Measurements from ENCODE around the gene IFT43. TPM values are rescaled to one million over a fixed set of nuclear protein-coding genes. Genes with fewer than 3 reads are reported as not detected.

The IFT43 gene
- total RNA-seq, 2 experiments from 2014 or later = 9.8 to 10.8 TPM

GRCh38 chr14:75969891-75970290, 15.7 kb upstream of the IFT43 start:
- H3K9me3 Mint-ChIP-seq = no peaks in the 10 kb centered on the region
- no peak overlapping the region for H3K27ac Mint-ChIP-seq
- intact Hi-C loops (cut with micrococcal nuclease) = no loop called here
- no peak for DNase-seq
- no peaks in the 10 kb centered on the region for H3K4me1 Mint-ChIP-seq (ENCODE audit: low read depth)
- CTCF ChIA-PET = no interaction called here
- no peaks in the 10 kb centered on the region for H3K27me3 Mint-ChIP-seq (ENCODE audit: low read depth)
- no peak overlapping the region for H3K4me3 Mint-ChIP-seq
- peaks cover 2% of the 10 kb centered on the region for H3K36me3 Mint-ChIP-seq (ENCODE audit: low read depth)

DNA sequence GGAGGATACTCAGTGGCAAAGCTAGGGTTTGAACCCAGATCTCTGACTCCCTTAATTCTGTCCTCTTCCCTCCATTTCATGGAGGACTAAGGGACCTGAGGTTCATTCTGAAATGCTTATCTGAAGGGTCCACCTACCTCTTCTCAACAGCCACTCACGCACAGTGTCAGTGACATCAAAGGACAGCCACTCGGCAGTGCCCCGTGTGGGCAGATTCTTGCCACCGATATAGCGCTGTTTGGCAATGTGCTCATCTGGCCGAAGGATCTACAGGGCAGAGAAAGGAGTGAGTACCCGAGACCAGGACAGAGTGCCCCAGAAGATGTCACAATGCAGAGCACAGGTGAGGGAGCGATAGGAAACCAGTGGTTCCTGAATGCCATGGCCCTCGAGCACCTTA, 14.6 kb upstream of the IFT43 start:
- DNase-seq = no peak
- Mint-ChIP-seq H3K4me1 (ENCODE audit: low read depth) (no peaks in the 10 kb centered on the region), H3K36me3 (ENCODE audit: low read depth) (peaks cover 2% of the 10 kb centered on the region), H3K9me3 (no peaks in the 10 kb centered on the region), H3K27me3 (ENCODE audit: low read depth) (no peaks in the 10 kb centered on the region), H3K27ac (no peak overlapping the region), H3K4me3 (no peak overlapping the region)
- intact Hi-C loops (cut with micrococcal nuclease) = no loop called here
- CTCF ChIA-PET = no interaction called here

- CTCF ChIA-PET = no interaction called here
- Mint-ChIP-seq H3K4me3 (no peak overlapping the region), H3K4me1 (ENCODE audit: low read depth) (no peaks in the 10 kb centered on the region), H3K9me3 (no peaks in the 10 kb centered on the region), H3K36me3 (ENCODE audit: low read depth) (peaks cover 2% of the 10 kb centered on the region), H3K27ac (no peak overlapping the region), H3K27me3 (ENCODE audit: low read depth) (no peaks in the 10 kb centered on the region)
- intact Hi-C loops (cut with micrococcal nuclease) = no loop called here
- no peak for DNase-seq
Measured at GRCh38 chr14:75971509-75971908, 14.1 kb upstream of the IFT43 start.

DNA sequence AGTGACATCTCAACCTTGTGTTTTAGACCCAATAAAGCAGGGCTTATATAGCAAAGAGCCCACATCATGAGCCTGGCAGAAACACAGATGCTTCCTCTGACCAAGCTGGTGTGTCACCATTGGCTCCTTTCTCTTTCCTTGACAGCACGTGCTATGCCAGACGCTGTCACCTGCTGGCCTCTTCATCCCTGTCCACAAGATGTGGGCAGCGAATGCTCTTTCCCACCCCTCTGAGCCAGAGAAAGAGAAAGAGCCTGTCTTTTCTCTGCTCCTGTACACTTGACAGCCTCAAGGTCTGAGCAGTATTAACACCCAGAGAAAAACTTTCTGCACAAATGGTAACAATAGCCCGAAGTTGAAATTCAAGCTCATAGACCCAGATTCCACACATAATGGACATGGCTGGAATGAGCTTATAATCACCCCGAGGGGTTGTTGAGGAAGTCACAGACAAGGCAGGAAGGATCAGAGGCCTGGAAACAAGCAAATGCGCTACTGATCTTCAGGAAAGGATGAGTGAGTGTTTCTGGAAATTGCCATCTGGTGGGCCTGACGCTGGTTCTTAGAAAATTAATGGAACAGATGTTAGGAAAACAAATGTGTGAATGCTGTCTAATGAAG, 12.7 kb upstream of the IFT43 start:
- Mint-ChIP-seq H3K27me3 (ENCODE audit: low read depth) (no peaks in the 10 kb centered on the region), H3K4me1 (ENCODE audit: low read depth) (no peaks in the 10 kb centered on the region), H3K4me3 (no peak overlapping the region), H3K36me3 (ENCODE audit: low read depth) (peaks cover 2% of the 10 kb centered on the region), H3K9me3 (no peaks in the 10 kb centered on the region), H3K27ac (no peak overlapping the region)
- CTCF ChIA-PET = interaction anchor here (1.1 to 2.0 kb wide), 3 partner anchors 10 to 264 kb away, joined by 4 to 6 read pairs (median 4); partner anchors contain the start of gene IFT43
- DNase-seq = no peak
- intact Hi-C loops (cut with micrococcal nuclease) = no loop called here

DNA sequence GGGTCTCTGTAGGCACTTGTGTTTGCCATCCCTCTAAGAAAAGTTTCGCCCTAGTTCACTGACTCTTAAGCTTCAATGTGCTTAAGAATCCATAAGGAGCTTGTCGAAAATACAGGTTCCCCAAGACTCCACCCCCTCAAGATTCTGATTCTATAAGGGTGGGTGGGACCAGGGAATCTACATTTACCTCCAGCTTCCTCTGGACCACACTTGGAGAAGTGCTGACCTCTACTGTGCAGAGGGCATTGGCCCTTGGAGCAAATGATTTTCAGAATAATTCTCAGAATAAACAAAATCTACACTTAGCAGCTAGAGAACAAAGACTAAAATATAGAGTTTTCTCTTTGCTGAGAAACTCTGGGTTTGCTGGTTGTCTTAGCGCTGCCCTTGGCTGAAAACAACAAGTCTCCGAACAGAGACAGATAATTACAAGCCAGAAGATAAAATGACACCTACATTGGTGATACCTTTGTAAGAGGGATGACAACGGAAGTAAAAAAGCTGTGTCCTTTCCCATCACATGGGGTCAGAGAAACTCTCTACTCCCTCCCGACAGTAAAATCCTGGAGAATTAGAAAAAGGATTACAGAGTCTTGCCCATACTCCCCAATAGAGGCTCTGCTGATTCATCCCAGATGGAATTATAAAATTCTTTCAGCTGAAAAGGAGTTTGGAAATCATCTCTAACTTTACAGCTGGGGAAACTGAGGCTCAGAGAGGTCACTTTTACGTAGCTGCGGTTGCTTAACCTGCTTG, 8.6 kb upstream of the IFT43 start:
- intact Hi-C loops (cut with micrococcal nuclease) = no loop called here
- Mint-ChIP-seq H3K27me3 (ENCODE audit: low read depth) (no peaks in the 10 kb centered on the region), H3K4me3 (no peak overlapping the region), H3K36me3 (ENCODE audit: low read depth) (no peaks in the 10 kb centered on the region), H3K9me3 (no peaks in the 10 kb centered on the region), H3K27ac (no peak overlapping the region), H3K4me1 (ENCODE audit: low read depth) (peaks cover 31% of the 10 kb centered on the region)
- CTCF ChIA-PET = interaction anchor here (0.7 to 13.8 kb wide), 3 partner anchors 68 to 153 kb away, joined by 3 to 131 read pairs (median 3); no protein-coding TSS in a partner anchor
- DNase-seq = no peak

DNA sequence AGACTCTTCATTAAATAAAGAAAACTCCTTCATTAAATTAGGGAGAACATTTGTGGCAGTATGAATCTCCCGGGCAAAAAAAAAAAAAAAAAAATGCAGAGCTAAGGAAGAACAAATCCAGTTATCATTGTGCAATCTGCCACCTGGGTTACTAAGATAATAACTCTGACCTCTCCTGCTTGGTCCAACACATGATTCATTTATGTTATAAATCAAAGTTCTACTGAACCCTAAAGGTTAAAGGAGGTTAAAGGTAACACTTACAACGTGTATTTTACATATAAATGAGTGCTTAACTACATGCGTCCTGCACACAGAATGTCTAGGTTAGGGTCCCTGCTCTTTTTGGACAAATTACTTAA, 8.0 kb upstream of the IFT43 start:
- Mint-ChIP-seq H3K9me3 (no peaks in the 10 kb centered on the region), H3K4me3 (no peak overlapping the region), H3K36me3 (ENCODE audit: low read depth) (no peaks in the 10 kb centered on the region), H3K27me3 (ENCODE audit: low read depth) (no peaks in the 10 kb centered on the region), H3K4me1 (ENCODE audit: low read depth) (peaks cover 31% of the 10 kb centered on the region), H3K27ac (no peak overlapping the region)
- intact Hi-C loops (cut with micrococcal nuclease) = no loop called here
- no peak for DNase-seq
- CTCF ChIA-PET = interaction anchor here (0.7 to 13.8 kb wide), 3 partner anchors 69 to 268 kb away, joined by 3 to 131 read pairs (median 73); no protein-coding TSS in a partner anchor

DNA sequence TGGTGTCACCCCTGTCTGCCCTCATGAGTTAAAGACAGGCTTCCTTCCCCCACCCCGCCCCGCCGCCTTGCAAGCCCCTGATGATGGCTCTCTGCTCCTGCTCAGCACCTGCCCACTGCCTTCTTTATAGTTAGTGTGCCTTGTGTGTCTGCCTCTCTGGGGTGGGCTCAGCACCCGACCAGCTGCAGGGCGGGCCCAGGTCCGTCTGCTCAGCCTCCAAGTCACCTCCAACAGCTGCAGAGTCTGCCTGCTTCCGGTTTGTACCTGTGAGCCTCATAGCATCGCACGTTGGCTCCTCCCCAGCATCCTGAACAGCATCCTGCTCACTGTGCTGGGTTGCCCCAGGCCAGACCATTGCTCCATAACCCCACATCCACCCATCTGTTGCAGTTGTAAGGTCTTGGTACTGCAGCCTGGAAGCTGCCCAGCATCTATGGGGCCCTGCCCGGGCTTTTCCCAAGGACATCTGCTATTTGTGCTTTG, 7.3 kb upstream of the IFT43 start:
- Mint-ChIP-seq H3K9me3 (no peaks in the 10 kb centered on the region), H3K27ac (no peak overlapping the region), H3K4me3 (no peak overlapping the region), H3K36me3 (ENCODE audit: low read depth) (no peaks in the 10 kb centered on the region), H3K27me3 (ENCODE audit: low read depth) (no peaks in the 10 kb centered on the region), H3K4me1 (ENCODE audit: low read depth) (peaks cover 33% of the 10 kb centered on the region)
- intact Hi-C loops (cut with micrococcal nuclease) = no loop called here
- DNase-seq = peak; percentile 43
- CTCF ChIA-PET = interaction anchor here (0.7 to 13.8 kb wide), 6 partner anchors 18 to 277 kb away, joined by 3 to 131 read pairs (median 4); no protein-coding TSS in a partner anchor

DNA sequence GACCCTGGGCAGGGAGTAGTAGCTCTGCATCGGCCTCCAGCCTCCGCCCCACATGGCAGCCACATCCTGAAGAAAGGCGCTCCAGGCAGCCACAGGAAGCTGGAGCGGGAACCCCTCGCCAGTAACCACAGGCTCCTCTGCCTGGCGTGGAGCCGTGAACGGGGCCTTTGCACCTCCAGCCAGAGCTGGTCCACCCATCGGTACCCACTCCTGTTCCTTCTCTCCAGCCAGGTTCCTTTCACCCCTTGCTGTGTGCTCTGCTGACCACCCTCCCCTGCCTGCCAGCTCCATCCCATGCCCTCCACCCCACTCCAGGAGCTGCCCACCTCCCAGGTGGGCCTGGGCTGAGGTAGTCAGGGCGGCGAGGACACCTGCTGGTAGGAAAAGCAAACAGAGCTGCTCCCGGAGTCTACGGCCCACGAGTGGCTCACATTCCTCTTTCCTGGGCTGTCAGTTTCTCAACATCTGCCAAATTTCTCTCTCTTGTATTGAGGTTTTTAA, 6.4 kb upstream of the IFT43 start:
- intact Hi-C loops (cut with micrococcal nuclease) = no loop called here
- CTCF ChIA-PET = interaction anchor here (0.5 to 13.8 kb wide), 11 partner anchors 12 to 278 kb away, joined by 3 to 131 read pairs (median 3); no protein-coding TSS in a partner anchor
- Mint-ChIP-seq H3K4me1 (ENCODE audit: low read depth) (peaks cover 33% of the 10 kb centered on the region), H3K4me3 (no peak overlapping the region), H3K27me3 (ENCODE audit: low read depth) (no peaks in the 10 kb centered on the region), H3K9me3 (no peaks in the 10 kb centered on the region), H3K27ac (peak overlapping the region; percentile 44), H3K36me3 (ENCODE audit: low read depth) (no peaks in the 10 kb centered on the region)
- peak; percentile 27 for DNase-seq

DNA sequence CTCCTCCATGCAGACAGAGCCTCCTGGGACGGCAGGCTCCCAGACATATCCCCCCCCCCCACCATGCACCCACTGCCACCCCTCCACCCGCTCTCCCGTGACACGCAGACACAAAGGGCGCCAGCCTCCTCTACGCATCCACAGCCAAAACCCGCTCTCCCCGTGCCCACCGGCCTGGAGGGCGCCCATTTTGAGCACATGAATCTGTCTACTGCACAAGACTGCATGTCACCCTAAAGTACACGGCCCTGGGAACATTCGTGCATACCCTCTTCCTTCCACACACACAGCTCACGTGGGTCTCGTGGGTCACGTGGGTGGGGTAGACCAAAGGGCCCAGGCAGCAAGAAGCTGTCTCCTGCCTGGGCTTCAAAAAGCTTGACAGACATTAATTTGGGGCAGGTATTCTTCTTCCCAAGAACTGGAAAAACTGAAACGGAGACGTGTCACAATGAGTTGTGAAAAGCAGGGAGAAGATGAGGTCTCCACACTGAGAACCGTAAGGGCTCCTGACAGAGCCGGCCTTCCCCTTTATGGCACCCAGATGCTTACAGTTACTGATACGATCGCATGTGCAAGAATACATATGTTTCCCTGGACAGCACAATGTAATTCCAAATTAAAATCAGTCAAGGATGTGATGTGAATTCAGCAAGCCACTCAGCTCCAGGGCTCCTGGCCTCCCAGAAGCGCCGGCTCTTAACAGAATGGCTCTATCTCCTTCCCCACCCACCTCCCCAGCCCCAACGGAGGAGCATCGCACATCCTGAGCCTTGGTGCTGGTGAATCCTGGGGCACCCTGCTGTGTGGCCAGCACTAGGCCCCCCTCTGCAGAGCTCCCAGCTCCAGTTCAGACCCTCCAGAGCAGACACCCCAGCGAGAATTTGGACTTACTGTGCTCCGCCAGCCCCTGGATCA, 5.7 kb upstream of the IFT43 start:
- H3K9me3 Mint-ChIP-seq = no peaks in the 10 kb centered on the region
- peak overlapping the region; percentile 44 for H3K27ac Mint-ChIP-seq
- H3K36me3 Mint-ChIP-seq (ENCODE audit: low read depth) = no peaks in the 10 kb centered on the region
- no peaks in the 10 kb centered on the region for H3K27me3 Mint-ChIP-seq (ENCODE audit: low read depth)
- no peak overlapping the region for H3K4me3 Mint-ChIP-seq
- no peak for DNase-seq
- CTCF ChIA-PET = interaction anchor here (0.5 to 13.8 kb wide), 10 partner anchors 13 to 533 kb away, joined by 3 to 131 read pairs (median 3); no protein-coding TSS in a partner anchor
- intact Hi-C loops (cut with micrococcal nuclease) = loop anchor here (2.0 to 10.0 kb wide), 5 partner anchors 172 to 1119 kb away; partner anchors contain the start of genes CIPC, GPATCH2L and JDP2
- peaks cover 33% of the 10 kb centered on the region for H3K4me1 Mint-ChIP-seq (ENCODE audit: low read depth)

GRCh38 chr14:75980856-75981255, 4.7 kb upstream of the IFT43 start:
- no peaks in the 10 kb centered on the region for H3K9me3 Mint-ChIP-seq
- H3K27ac Mint-ChIP-seq = no peak overlapping the region
- no peak for DNase-seq
- no peaks in the 10 kb centered on the region for H3K36me3 Mint-ChIP-seq (ENCODE audit: low read depth)
- intact Hi-C loops (cut with micrococcal nuclease) = loop anchor here (2.0 to 10.0 kb wide), 5 partner anchors 171 to 1118 kb away; partner anchors contain the start of genes CIPC, GPATCH2L and JDP2
- H3K4me3 Mint-ChIP-seq = peak overlapping the region; percentile 77
- H3K4me1 Mint-ChIP-seq (ENCODE audit: low read depth) = peaks cover 35% of the 10 kb centered on the region
- no peaks in the 10 kb centered on the region for H3K27me3 Mint-ChIP-seq (ENCODE audit: low read depth)
- CTCF ChIA-PET = interaction anchor here (0.7 to 13.8 kb wide), 5 partner anchors 10 to 748 kb away, joined by 3 to 131 read pairs (median 6); no protein-coding TSS in a partner anchor

DNA sequence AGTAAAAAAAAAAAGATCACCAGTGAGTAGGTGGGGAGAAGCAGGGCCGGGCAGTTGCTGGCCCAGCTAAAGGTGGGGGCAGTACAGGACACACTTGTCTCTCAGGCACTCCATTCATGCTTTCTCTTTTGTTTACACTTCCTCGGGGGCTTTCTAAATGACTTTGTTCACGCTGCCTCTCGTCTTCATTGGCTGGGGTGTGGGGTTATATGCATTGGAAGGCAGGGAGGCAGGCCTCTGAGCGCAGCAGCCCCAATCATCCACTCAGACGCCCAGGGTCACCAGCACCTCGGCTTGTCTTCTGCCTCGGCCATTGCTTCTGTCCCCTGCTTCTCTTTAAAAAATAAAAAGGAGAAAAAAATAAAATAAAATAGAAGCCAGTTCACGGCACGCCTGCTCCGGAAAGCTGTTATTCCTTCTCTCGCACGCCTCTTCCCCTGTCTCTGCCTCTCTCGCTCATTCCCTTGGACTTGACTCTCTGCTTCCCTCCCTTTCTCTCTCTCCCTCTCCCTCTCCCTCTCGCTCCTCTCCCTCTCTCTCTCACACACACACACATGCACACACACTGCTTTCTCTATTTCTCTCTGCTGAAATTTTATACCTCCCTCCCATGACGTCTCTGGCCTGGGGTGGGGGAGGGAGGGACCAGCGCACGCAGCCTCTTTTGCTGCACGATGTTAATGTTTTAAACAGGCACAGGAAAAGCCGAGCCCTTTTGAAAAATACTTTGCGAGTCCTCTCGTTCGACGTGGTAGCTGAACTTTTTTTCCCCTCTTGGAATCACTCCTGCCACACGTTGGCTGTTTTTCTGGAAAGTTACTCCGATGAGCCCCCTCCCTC, 3.9 kb upstream of the IFT43 start, which contains the start of gene TGFB3:
Gene TGFB3, minus strand, starts transcription at position 570 of the 840 bp plus-strand sequence. CDS start 1,102 bp downstream, outside the sequence.
- DNase-seq = peak; percentile 66
- H3K27me3 Mint-ChIP-seq (ENCODE audit: low read depth) = no peaks in the 10 kb centered on the region
- H3K36me3 Mint-ChIP-seq (ENCODE audit: low read depth) = no peaks in the 10 kb centered on the region
- peak within 1 kb of the TSS; percentile 77 for H3K4me3 Mint-ChIP-seq
- CTCF ChIA-PET = interaction anchor here (0.7 to 13.8 kb wide), 7 partner anchors 10 to 749 kb away, joined by 3 to 131 read pairs (median 4); no protein-coding TSS in a partner anchor
- peaks cover 41% of the 10 kb centered on the region for H3K4me1 Mint-ChIP-seq (ENCODE audit: low read depth)
- no peaks in the 10 kb centered on the region for H3K9me3 Mint-ChIP-seq
- intact Hi-C loops (cut with micrococcal nuclease) = loop anchor here (1.0 to 10.0 kb wide), 9 partner anchors 75 to 1117 kb away; partner anchors contain the start of genes CIPC, GPATCH2L, JDP2 and TTLL5
- H3K27ac Mint-ChIP-seq = peak within 1 kb of the TSS; percentile 37
